ENCODE results near the gene ATG14.
A peak's percentile ranks its signal among the peaks of the same experiment; 100 is the strongest.

The ATG14 gene

DNA sequence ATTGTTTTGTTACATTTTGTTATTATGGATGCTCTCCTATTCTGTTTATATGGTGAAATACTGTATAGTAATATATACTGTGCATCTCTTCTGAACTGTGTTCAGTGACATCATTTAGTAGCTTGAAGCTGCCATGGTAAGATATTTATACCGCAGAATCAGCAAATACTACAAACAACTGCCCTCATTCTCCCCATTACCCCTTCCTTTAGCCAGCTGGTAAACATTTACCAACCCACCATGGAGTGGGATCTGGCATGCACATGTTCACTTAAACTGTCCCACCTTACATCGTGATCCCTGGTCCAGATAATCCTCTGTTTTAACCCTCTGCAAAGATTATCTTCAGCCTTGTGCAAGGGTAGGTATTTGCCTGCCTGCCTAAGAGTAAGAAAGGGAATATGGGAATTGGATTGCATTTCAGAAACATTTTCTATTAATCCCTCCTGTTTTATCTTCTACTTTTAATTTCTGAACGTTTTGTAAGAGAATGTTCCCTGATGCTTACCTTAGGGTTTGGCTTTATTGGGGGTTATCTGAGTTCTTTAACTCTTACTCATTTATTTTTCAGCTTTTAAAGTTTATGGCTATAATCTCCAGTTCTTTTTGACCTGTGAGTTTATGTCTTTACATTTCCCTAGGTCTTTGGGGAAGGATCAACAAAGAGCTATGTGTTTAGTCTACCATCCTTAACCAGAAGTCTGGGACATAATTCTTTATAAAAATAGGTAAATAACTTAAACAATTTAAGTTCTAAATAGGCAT lies 93.9 kb downstream of the ATG14 start:
- peak; percentile 79 for FAIRE-seq
- TF ChIP-seq, protein P1, sequence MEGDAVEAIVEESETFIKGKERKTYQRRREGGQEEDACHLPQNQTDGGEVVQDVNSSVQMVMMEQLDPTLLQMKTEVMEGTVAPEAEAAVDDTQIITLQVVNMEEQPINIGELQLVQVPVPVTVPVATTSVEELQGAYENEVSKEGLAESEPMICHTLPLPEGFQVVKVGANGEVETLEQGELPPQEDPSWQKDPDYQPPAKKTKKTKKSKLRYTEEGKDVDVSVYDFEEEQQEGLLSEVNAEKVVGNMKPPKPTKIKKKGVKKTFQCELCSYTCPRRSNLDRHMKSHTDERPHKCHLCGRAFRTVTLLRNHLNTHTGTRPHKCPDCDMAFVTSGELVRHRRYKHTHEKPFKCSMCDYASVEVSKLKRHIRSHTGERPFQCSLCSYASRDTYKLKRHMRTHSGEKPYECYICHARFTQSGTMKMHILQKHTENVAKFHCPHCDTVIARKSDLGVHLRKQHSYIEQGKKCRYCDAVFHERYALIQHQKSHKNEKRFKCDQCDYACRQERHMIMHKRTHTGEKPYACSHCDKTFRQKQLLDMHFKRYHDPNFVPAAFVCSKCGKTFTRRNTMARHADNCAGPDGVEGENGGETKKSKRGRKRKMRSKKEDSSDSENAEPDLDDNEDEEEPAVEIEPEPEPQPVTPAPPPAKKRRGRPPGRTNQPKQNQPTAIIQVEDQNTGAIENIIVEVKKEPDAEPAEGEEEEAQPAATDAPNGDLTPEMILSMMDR (IDR thresholded peaks at IDR 0.05; ENCODE audit: insufficient read depth, missing control alignments): no peak
- DNase-seq (ENCODE audit: insufficient read length, low spot score): no peak

DNA sequence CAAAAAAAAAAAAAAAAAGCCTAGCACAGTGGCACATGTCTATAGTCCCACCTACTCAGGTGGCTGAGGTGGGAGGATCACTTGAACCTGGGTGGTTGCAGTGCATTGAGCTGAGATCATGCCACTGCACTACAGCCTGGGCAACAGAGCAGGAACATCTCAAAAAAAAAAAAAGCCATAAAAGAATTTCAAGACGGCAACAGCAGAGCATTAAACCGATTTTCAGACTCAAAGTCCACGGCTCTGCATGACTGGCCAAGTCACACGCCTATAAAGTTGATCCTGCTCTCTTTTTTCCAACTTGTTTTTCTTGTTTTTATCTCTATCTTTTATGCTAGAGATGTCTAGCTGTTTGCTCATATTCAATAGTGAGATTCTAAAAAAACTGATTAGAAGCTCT lies 95.1 kb downstream of the ATG14 start:
- FAIRE-seq: no peak
- DNase-seq (ENCODE audit: insufficient read length, low spot score): no peak
- TF ChIP-seq, protein P1 (IDR thresholded peaks at IDR 0.05; ENCODE audit: insufficient read depth, missing control alignments): no peak
